ENCODE results near the gene SLC25A41.

DNA sequence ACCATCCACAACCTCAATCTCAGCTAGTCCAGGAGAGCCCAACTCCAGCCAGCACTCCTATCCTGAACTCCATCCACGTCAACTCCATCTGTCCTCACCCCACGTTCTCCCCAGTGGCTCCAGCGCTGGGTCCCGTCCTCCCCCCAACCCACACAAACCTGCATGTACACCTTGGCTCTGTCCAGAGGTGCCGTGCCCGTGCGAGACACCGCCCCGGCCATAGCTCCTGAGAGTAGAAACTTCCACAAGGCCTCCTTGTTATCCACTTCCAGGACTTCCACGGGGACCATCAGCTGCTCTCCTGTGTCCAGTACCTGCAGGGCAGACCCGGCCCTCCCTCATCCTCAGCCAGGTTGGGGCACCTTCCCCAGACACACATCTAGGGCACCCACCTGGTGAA, 1.7 kb downstream of the SLC25A41 start:
- TF ChIP-seq POLR2A (IDR thresholded peaks at IDR 0.05; ENCODE audit: low read depth, low read length) (no peak), TAF1 (IDR thresholded peaks at IDR 0.05; ENCODE audit: low read depth, low read length) (no peak)
